WTC11 (cell line): ENCODE results near the gene OCA2.

Source experiments
- RELA ChIP-seq: sonication (generic); formaldehyde crosslinking; IDR thresholded peaks from 2 replicates; pipeline ENCODE4 v1.8.1; 2022; ENCODE audit warnings: missing genetic modification reagents, mild to moderate bottlenecking, borderline replicate concordance
- TF ChIP-seq, protein P1 (sequence below): fragments of 200-600 bp; IDR thresholded peaks from 2 replicates; pipeline ENCODE4 v1.8.0; 2022; ENCODE audit warnings: antibody characterized with exemption
- TF ChIP-seq, protein P2 (sequence below): sonication (generic); formaldehyde crosslinking; IDR thresholded peaks from 2 replicates; pipeline ENCODE4 v1.8.1; 2022; ENCODE audit warnings: mild to moderate bottlenecking, missing genetic modification reagents, moderate library complexity, borderline replicate concordance
- TF ChIP-seq, protein P3 (sequence below): sonication (generic); formaldehyde crosslinking; IDR thresholded peaks from 2 replicates; pipeline ENCODE4 v1.8.0; 2022; ENCODE audit warnings: mild to moderate bottlenecking, missing genetic modification reagents

DNA sequence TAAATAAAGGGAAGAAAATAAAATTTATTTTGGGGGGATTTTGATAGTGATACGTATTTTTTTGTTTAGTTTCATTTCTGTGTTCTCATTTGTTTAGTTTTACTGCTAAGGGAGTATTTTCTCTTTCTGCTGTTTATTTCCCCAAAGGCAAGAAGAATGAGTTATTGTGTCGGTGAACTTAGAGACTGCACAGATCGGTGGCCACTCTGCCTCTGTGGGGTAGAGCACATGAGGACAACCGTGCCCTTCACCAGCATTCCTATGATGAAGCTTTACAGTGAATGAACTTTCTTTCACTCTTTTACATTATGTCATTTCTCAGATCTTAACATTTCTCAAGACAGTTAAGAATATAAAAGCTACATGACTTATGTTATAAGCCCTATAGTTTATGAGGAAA lies 214.4 kb downstream of the OCA2 start:
- TF ChIP-seq, protein P1, sequence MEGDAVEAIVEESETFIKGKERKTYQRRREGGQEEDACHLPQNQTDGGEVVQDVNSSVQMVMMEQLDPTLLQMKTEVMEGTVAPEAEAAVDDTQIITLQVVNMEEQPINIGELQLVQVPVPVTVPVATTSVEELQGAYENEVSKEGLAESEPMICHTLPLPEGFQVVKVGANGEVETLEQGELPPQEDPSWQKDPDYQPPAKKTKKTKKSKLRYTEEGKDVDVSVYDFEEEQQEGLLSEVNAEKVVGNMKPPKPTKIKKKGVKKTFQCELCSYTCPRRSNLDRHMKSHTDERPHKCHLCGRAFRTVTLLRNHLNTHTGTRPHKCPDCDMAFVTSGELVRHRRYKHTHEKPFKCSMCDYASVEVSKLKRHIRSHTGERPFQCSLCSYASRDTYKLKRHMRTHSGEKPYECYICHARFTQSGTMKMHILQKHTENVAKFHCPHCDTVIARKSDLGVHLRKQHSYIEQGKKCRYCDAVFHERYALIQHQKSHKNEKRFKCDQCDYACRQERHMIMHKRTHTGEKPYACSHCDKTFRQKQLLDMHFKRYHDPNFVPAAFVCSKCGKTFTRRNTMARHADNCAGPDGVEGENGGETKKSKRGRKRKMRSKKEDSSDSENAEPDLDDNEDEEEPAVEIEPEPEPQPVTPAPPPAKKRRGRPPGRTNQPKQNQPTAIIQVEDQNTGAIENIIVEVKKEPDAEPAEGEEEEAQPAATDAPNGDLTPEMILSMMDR = no peak
- TF ChIP-seq, protein P2, sequence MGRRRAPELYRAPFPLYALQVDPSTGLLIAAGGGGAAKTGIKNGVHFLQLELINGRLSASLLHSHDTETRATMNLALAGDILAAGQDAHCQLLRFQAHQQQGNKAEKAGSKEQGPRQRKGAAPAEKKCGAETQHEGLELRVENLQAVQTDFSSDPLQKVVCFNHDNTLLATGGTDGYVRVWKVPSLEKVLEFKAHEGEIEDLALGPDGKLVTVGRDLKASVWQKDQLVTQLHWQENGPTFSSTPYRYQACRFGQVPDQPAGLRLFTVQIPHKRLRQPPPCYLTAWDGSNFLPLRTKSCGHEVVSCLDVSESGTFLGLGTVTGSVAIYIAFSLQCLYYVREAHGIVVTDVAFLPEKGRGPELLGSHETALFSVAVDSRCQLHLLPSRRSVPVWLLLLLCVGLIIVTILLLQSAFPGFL (CRISPR knock-in tag) = no peak
- TF ChIP-seq RELA = no peak
- TF ChIP-seq, protein P3, sequence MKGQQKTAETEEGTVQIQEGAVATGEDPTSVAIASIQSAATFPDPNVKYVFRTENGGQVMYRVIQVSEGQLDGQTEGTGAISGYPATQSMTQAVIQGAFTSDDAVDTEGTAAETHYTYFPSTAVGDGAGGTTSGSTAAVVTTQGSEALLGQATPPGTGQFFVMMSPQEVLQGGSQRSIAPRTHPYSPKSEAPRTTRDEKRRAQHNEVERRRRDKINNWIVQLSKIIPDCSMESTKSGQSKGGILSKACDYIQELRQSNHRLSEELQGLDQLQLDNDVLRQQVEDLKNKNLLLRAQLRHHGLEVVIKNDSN (CRISPR knock-in tag) = no peak
